ENCODE results near the gene DHRS7B.
A peak's percentile ranks its signal among the peaks of the same experiment; 100 is the strongest.

Gene DHRS7B

GRCh38 chr17:21098934-21099689, 27.7 kb upstream of the DHRS7B start:
- ATAC-seq (ENCODE audit: low read depth) (peak; percentile 98), DNase-seq (ENCODE audit: low spot score) (peak; percentile 84)
- H3K4me1 ChIP-seq (ENCODE audit: insufficient read depth, poor library complexity, severe bottlenecking) = peaks cover 4% of the 10 kb centered on the region
- H3K36me3 ChIP-seq (ENCODE audit: low read depth) = no peaks in the 10 kb centered on the region
- H3K27me3 ChIP-seq (ENCODE audit: insufficient read depth, poor library complexity, severe bottlenecking) = no peaks in the 10 kb centered on the region
- peak overlapping the region; percentile 45 for H3K27ac ChIP-seq (ENCODE audit: poor library complexity, severe bottlenecking)
- TF ChIP-seq CTCF (IDR thresholded peaks at IDR 0.05; ENCODE audit: poor library complexity, severe bottlenecking) = no peak
- peak overlapping the region; percentile 57 for H3K4me3 ChIP-seq (ENCODE audit: severe bottlenecking)
- H3K9me3 ChIP-seq (ENCODE audit: severe bottlenecking) = no peaks in the 10 kb centered on the region

DNA sequence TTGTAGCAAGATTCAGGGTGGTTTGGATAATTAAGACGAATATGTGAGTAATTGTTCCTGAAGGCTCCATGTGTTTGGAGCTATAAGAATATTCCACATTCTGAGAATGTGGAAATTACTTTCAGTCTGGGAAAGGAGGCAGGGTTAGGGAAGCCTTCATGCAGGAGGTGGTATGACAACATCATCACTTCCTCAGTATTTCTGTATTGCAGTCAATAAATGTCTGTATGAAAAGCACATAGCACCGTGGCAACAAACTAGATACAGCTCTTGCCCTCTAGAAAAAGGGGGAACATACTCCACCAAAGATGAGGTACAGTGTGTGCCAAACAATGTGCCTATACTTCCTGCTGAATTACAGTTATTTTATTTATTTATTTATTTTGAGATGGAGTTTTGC, 26.1 kb upstream of the DHRS7B start:
- Histone ChIP-seq H3K4me3 (ENCODE audit: severe bottlenecking) (no peak overlapping the region), H3K9me3 (ENCODE audit: severe bottlenecking) (no peaks in the 10 kb centered on the region), H3K4me1 (ENCODE audit: insufficient read depth, poor library complexity, severe bottlenecking) (peaks cover 4% of the 10 kb centered on the region), H3K36me3 (ENCODE audit: low read depth) (no peaks in the 10 kb centered on the region), H3K27me3 (ENCODE audit: insufficient read depth, poor library complexity, severe bottlenecking) (no peaks in the 10 kb centered on the region), H3K27ac (ENCODE audit: poor library complexity, severe bottlenecking) (no peak overlapping the region)
- DNase-seq (ENCODE audit: low spot score) (no peak), ATAC-seq (ENCODE audit: low read depth) (no peak)
- no peak for TF ChIP-seq CTCF (IDR thresholded peaks at IDR 0.05; ENCODE audit: poor library complexity, severe bottlenecking)

DNA sequence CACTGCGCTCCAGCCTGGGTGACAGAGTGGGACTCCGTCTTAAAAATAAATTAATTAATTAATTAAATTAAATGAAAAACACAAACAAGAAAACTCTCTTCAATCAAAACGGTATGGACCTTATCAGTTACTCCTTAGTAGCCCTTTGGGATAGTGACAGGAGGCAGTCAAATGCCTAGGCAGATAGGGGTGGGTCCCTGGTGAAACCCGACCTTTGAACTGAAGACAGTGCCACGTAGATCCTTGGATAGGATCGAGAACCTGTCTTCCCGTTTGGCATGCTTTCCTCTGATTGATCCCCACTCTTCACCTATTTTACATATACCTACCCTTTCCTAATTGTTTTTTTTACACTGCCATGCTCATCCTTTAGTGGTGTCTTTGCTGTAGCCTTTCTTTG, 22.2 kb upstream of the DHRS7B start:
- no peaks in the 10 kb centered on the region for H3K36me3 ChIP-seq (ENCODE audit: low read depth)
- H3K9me3 ChIP-seq (ENCODE audit: severe bottlenecking) = no peaks in the 10 kb centered on the region
- H3K4me1 ChIP-seq (ENCODE audit: insufficient read depth, poor library complexity, severe bottlenecking) = no peaks in the 10 kb centered on the region
- no peak for TF ChIP-seq CTCF (IDR thresholded peaks at IDR 0.05; ENCODE audit: poor library complexity, severe bottlenecking)
- H3K4me3 ChIP-seq (ENCODE audit: severe bottlenecking) = no peak overlapping the region
- no peak for ATAC-seq (ENCODE audit: low read depth)
- DNase-seq (ENCODE audit: low spot score) = no peak
- no peak overlapping the region for H3K27ac ChIP-seq (ENCODE audit: poor library complexity, severe bottlenecking)
- no peaks in the 10 kb centered on the region for H3K27me3 ChIP-seq (ENCODE audit: insufficient read depth, poor library complexity, severe bottlenecking)

DNA sequence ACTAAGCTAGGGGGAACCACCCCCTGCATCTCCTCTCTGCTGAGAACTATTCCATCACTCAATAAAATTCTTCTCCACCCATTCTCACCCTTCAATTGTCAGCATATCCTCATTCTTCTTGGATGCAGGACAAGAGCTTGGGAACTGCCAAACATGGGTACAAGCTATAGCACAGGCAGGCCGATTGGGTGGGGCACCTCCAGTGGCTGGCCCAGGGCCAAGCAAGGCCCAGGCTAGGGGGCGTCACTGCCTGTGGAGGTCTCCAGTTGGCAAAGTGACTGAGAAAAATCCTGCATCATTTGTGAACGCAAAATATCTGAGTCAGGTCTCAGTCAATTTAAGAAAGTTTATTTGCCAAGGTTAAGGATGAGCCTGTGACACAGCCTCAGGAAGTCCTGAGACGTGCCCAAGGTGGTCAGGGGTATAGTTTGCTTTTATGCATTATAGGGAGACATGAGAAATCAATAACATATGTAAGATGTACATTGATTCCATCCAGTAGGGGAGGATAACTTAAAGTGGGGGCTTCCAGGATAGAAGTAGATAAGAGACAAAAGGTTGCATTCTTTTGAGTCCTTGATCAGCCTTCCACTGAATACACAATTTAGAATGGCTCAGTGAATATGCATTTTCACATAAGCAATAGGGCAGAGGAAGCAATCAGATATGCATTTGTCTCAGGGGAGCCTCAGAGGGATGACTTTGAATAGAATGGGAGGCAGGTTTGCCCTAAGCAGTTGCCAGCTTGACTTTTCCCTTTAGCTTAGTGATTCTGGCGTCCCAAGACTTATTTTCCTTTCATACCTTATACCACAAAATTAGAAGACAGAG, 21.5 kb upstream of the DHRS7B start:
- ATAC-seq (ENCODE audit: low read depth) (no peak), DNase-seq (ENCODE audit: low spot score) (no peak)
- Histone ChIP-seq H3K27me3 (ENCODE audit: insufficient read depth, poor library complexity, severe bottlenecking) (no peaks in the 10 kb centered on the region), H3K27ac (ENCODE audit: poor library complexity, severe bottlenecking) (no peak overlapping the region), H3K4me3 (ENCODE audit: severe bottlenecking) (no peak overlapping the region), H3K4me1 (ENCODE audit: insufficient read depth, poor library complexity, severe bottlenecking) (no peaks in the 10 kb centered on the region), H3K36me3 (ENCODE audit: low read depth) (no peaks in the 10 kb centered on the region), H3K9me3 (ENCODE audit: severe bottlenecking) (no peaks in the 10 kb centered on the region)
- TF ChIP-seq CTCF (IDR thresholded peaks at IDR 0.05; ENCODE audit: poor library complexity, severe bottlenecking) = no peak

All from RWPE2 (cell line).